ENCODE results near the gene HDAC1. TPM values are rescaled to one million over a fixed set of nuclear protein-coding genes. Genes with fewer than 3 reads are reported as not detected.
"Not testable (repeated sequence)": the region's sequence is repeated elsewhere in the genome, so short reads cannot be mapped to it uniquely, and the experiment has no call there.

Gene HDAC1
- total RNA-seq, 3 donors from 2014 or later, result 143 to 208 (median 203) TPM

DNA sequence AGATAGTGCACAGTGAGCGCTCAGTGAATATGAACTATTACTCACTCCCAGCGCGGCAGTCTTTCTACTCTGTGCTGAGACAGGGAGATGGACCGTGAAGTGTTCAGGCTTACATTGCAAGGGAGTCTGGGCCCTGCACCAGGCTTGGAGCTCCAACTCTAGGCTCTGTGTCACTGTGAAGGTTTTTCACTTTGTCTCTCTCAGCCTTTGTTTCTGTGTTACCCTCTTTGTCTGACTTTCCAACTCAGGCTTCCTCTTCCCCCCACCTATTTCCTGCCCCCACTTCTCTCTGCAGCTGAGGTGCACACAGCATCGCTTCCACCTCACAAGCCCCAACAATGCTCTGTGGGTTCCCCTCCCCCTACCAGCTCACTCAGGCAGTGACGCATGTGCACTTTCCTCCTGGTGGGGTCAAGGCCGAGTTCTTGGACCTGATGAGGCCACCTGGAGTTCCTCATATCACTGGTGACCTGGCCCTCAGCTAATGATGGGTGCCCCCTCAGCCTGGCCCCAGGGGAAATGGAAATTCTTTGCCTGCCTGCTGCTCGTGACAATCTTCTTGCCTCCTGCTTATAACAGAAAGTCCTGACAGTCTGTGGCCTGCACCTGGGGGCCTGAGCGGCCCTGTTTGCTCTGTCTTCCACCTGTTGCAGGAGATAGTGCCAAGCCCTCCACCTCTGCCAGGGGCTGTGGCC lies 41.9 kb upstream of the HDAC1 start:
- peak; percentile 73 for ATAC-seq
- H3K4me3 ChIP-seq, result no peak overlapping the region

GRCh38 chr1:32250893-32251716 lies 40.8 kb upstream of the HDAC1 start, which contains the start of gene LCK:
Gene LCK, plus strand, starts transcription at chr1:32251265. Its CDS starts 23,065 bp downstream, at chr1:32274330.
- ATAC-seq, result peak; percentile 48
- DNase-seq, result peak; percentile 34 to 85 (median 65)
- intact Hi-C loops (cut with DNase I, micrococcal nuclease), result no loop called here
- TF ChIP-seq CTCF (IDR thresholded peaks at IDR 0.05), result no peak
- H3K4me1 ChIP-seq (ENCODE audit: low read depth), result peaks cover 12% of the 10 kb centered on the region
- no peak within 1 kb of the TSS for H3K4me3 ChIP-seq
- H3K36me3 ChIP-seq (ENCODE audit: low read depth), result no peaks in the 10 kb centered on the region
- no peaks in the 10 kb centered on the region for H3K9me3 ChIP-seq

More for the DNA sequence above, 41.9 kb upstream of the HDAC1 start:
- H3K4me1 ChIP-seq (ENCODE audit: low read depth), result peaks cover 12% of the 10 kb centered on the region
- DNase-seq, result peak; percentile 61 to 85 (median 69)
- TF ChIP-seq CTCF (IDR thresholded peaks at IDR 0.05), result no peak
- intact Hi-C loops (cut with DNase I, micrococcal nuclease), result no loop called here
- H3K9me3 ChIP-seq, result no peaks in the 10 kb centered on the region
- no peaks in the 10 kb centered on the region for H3K36me3 ChIP-seq (ENCODE audit: low read depth)

DNA sequence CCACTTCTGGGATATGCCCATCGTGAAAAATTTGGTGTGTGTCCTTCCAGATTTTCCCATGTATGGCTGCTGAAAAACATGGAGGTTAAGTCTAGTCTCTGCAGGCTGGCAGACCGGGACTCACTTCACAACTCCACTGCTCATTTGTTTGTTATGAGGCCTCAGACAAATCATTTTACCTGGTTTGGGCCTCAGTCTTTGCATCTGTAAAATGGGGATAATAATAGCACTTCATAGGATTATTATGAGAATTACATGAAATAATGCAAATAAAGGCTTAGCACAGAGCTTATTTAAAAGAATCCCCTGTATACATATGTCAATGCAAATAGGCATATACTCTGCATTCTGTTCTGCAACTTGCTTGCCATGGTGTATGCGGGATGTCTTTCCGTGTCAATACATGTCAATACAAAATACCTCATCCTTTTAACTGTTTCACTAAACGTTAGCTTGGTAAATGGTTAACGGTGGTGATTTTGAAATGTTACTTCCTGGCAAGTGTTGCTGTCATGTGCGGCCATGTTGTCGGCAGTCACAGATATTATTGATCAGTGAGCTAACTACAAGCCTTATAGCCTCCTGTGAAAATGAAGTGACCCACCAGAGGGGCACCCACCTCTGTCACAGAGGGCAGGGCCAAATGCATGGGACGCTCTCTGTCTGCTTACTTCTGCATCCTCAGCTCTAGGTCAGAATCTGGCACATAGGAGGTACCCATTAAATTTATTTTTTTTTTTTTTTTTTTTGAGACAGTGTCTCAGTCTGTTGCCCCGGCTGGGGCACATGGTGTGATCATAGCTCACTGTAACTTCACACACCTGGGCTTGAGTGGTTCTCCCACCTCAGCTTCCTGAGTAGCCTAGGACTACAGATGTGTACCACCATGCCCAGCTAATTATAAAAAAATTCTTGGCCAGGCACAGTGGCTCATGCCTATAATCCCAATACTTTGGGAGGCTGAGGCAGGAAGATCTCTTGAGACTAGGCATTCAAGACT lies 36.5 kb upstream of the HDAC1 start:
- TF ChIP-seq CTCF (IDR thresholded peaks at IDR 0.05), result no peak
- DNase-seq (no peak), ATAC-seq (no peak)

GRCh38 chr1:32256473-32257226 lies 35.2 kb upstream of the HDAC1 start:
- intact Hi-C loops (cut with DNase I, micrococcal nuclease), result no loop called here
- Histone ChIP-seq H3K4me1 (ENCODE audit: low read depth) (no peaks in the 10 kb centered on the region), H3K9me3 (no peaks in the 10 kb centered on the region), H3K4me3 (no peak overlapping the region), H3K36me3 (ENCODE audit: low read depth) (no peaks in the 10 kb centered on the region)
- ATAC-seq (no peak), DNase-seq (no peak)
- TF ChIP-seq CTCF (IDR thresholded peaks at IDR 0.05), result no peak

More for the DNA sequence above, 36.5 kb upstream of the HDAC1 start:
- intact Hi-C loops (cut with DNase I, micrococcal nuclease), result no loop called here
- H3K9me3 ChIP-seq, result no peaks in the 10 kb centered on the region
- no peaks in the 10 kb centered on the region for H3K4me1 ChIP-seq (ENCODE audit: low read depth)
- H3K36me3 ChIP-seq (ENCODE audit: low read depth), result no peaks in the 10 kb centered on the region
- H3K4me3 ChIP-seq, result no peak overlapping the region

GRCh38 chr1:32257227-32257508 lies 34.7 kb upstream of the HDAC1 start:
- intact Hi-C loops (cut with DNase I, micrococcal nuclease), result no loop called here
- no peak overlapping the region for H3K4me3 ChIP-seq
- ATAC-seq, result no peak

DNA sequence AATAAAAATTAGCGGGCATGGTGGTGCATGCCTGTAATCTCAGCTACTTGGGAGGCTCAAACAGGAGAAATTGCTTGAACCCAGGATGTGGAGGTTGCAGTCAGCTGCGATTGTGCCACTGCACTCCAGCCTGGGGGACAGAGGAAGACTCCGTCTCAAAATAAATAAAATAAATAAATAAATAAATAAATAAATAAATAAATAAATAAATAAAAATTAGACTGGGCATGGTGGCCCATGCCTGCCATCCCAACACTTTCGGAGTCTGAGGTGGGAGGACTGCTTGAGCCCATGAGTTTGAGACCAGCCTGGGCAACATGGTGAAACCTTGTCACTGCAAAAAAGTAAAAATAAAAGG lies 28.7 kb upstream of the HDAC1 start:
- intact Hi-C loops (cut with DNase I, micrococcal nuclease); H3K4me3 ChIP-seq; H3K4me1 ChIP-seq (ENCODE audit: low read depth); H3K9me3 ChIP-seq; H3K36me3 ChIP-seq (ENCODE audit: low read depth); DNase-seq; ATAC-seq: not testable (repeated sequence)

More at GRCh38 chr1:32257227-32257508, 34.7 kb upstream of the HDAC1 start:
- no peaks in the 10 kb centered on the region for H3K9me3 ChIP-seq
- no peak for TF ChIP-seq CTCF (IDR thresholded peaks at IDR 0.05)
- H3K4me1 ChIP-seq (ENCODE audit: low read depth), result no peaks in the 10 kb centered on the region
- no peaks in the 10 kb centered on the region for H3K36me3 ChIP-seq (ENCODE audit: low read depth)
- DNase-seq, result no peak
